ENCODE measurements around the gene E2F2.

DNA sequence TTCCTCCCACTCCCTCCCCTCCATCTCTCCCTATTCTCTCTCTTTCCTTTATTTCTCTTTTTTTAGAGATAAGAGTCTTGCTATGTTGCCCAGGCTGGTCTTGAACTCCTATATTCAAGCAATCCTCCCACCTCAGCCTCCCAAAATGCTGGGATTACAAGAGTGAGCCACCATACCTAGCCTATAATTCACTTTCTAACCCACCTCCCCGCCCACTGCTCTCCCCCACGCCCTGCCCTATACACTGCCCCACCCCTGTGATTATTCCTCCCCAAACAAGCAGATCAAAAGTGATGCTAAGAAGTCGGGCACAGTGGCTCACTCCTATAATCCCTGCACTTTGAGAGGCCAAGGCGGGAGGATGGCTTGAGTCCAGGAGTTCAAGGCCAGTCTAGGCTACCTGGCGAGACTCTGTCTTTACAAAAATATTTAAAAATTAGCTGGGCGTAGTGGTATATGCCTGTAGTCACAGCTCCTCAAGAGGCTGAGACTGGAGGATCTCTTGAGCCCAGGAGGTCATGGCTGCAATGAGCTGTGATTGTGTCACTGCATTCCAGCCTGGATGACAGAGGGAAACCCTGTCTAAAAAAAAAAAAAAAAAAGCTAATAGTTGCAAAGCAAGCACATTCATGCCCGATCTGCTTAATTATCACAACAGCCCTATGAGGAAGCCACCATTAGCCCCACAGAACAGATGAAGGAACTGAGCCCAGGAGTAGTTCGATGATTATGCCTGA is 12.8 kb upstream of the E2F2 start:
- TF ChIP-seq, protein P1, sequence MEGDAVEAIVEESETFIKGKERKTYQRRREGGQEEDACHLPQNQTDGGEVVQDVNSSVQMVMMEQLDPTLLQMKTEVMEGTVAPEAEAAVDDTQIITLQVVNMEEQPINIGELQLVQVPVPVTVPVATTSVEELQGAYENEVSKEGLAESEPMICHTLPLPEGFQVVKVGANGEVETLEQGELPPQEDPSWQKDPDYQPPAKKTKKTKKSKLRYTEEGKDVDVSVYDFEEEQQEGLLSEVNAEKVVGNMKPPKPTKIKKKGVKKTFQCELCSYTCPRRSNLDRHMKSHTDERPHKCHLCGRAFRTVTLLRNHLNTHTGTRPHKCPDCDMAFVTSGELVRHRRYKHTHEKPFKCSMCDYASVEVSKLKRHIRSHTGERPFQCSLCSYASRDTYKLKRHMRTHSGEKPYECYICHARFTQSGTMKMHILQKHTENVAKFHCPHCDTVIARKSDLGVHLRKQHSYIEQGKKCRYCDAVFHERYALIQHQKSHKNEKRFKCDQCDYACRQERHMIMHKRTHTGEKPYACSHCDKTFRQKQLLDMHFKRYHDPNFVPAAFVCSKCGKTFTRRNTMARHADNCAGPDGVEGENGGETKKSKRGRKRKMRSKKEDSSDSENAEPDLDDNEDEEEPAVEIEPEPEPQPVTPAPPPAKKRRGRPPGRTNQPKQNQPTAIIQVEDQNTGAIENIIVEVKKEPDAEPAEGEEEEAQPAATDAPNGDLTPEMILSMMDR (IDR thresholded peaks at IDR 0.05 in 4 of 5, conservative IDR thresholded peaks at IDR 0.05 in 1 of 5) = no peak
- TF ChIP-seq POLR2A (IDR thresholded peaks at IDR 0.05) = no peak

All from gastrocnemius medialis (tissue), 4 donors.